HG02588 (cell line): ENCODE measurements around the gene TBCE.

Source experiments
- ATAC-seq: cut with Tn5 transposase; IDR thresholded peaks from one replicate; pipeline ENCODE4 v1.9.1; 2021; ENCODE audit warnings: mild to moderate bottlenecking, moderate library complexity; ENCODE audit not compliant: unreplicated experiment

TBCE gene

DNA sequence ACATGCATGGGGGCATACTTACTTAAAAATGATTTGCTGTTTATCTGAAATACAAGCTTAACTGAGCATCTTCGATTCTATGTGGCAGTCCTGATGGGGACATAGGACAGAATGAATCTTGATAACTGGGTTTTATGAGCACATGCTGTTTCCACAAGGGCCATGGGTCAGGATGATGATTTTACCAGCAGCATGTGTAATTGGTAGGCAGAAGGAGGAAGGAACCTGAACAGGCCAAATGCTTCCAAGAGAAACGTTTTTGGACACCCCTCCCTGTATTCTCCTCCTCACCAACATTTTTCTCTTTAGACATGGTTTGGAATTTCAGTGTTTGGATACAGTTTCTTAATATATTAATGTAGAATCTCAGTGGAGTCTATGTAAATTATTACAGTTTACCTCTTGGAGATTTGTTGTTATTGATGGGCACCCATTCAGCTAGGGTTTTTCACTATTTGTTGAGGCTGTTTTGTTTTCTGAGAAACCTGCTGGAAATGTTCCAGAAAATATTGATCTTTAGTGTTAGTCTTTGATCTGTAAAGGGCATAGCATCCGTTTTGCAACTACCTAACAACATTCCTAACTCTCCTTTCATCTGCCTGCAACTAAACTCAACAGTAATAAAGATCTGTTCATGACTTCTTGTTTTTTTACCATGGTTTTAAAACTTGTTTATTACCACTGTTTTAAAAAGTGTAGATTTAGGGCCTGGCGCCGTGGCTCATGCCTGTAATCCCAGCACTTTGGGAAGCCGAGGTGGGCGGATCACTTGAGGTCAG, 42.0 kb downstream of the TBCE start:
- ATAC-seq = no peak

DNA sequence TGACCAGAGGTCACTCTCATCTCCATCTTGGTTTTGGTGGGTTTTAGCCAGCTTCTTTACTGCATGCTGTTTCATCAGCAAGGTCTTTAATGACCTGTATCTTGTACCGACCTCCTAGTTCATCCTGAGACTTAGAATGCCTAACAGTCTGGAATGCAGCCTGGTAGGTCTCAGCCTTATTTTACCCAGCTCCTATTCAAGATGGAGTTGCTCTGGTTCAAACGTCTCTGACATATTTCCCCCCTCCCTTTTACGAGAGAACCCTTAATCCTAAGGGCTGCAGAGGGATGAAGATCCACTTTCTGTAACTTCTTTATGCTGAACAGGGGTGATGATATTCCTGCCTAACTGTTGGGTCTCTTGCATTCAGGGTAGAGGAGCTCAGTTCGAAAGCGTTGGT, 43.2 kb downstream of the TBCE start:
- ATAC-seq = no peak

DNA sequence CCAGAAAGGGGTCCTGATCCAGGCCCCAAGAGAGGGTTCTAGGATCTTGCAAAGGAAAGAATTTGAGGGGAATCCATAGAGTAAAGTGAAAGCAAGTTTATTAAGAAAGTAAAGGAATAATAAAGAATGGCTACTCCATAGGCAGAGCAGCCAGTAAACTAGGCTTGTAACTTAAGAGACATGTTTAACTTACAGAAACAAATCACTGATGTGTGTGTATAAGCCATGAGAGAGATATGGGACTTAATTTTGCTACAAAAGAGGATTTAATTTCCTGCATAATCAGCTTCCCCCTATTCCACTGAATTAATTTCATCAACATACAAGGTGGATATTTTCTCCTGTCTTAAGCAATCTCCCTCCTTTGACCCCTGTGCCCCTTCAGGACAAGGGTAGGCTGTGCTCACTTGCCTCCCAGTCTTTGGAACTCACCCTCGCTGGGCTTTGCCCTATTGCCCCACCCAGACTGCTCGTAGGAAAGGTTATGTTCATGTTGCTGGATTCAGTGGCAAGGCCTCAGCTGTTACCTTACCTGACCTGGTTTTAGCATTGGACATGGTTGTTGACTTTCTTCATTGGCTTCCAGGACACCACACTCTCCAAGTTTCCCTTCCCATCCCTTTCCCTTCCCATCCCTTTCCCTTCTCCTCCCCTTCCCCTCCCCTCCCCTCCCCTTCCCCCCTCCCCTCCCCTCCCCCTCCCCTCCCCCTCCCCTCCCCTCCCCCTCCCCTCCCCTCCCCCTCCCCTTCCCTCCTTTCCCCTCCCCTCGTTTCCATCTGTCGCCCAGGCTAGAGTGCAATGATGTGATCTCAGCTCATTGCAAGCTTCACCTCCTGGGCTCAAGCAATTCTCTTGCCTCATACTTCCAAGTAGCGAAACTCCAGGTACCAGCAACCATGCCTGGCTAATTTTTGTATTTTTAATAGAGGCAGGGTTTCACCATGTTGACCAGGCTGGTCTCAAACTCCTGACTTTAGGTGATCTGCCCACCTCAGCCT, 44.6 kb downstream of the TBCE start:
- ATAC-seq = no peak

DNA sequence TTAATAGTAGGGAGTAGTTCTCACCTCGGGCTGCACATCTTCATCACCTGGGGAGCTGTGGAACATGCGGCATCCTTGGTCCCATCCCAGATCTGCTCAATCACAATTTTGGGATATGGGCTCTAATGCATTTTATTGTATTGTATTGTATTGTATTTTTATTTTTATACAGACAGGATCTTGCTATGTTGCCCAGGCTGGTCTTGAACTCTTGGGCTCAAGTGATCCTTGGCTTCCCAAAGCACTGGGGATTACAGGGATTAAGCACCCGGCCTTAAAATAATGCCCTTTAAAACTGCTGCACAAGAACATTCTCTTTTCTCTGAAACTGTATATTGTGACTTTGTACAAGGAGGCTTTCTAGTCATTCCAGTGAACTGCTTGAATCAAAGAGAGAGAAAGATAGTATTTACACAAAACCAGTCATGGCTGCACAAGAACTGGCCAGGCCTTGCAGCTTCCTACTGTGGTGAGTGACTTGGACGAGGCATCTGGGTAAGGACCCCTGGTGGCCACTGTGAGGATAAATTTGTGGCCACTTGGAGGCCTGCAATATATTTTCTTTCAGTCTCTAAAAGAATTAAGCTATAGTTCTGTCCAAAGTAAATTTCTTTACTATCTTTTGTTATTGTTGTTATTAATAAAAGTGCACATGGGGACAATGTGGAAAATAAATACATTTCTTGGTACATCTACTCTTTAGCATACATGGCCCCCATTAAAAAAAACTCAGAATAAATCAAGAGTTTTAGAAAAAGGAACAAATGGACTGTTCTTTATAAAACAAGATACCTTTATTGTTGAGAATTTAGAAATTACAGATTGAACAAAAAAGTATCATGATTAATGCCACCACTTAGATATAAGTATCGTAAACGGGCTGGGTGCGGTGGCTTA, 48.0 kb downstream of the TBCE start:
- no peak for ATAC-seq

DNA sequence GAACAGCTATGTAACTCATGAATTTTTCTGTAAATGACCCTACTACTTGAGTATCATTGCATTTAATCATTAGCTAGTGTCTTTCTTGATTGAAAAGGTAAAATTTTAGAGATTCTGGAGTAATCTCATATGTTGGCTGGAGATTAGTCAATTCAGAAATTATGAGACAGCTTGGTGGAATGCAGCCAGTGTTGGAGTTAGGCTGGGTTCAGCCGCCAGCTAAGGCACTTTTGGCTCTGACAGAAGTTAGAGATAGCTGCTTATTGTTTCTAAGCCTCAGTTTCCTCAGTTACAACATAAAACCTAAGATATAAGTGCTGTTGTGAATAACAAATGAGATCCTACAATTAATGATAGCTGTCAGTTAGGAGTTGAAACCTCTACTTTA, 49.4 kb downstream of the TBCE start:
- ATAC-seq = no peak

DNA sequence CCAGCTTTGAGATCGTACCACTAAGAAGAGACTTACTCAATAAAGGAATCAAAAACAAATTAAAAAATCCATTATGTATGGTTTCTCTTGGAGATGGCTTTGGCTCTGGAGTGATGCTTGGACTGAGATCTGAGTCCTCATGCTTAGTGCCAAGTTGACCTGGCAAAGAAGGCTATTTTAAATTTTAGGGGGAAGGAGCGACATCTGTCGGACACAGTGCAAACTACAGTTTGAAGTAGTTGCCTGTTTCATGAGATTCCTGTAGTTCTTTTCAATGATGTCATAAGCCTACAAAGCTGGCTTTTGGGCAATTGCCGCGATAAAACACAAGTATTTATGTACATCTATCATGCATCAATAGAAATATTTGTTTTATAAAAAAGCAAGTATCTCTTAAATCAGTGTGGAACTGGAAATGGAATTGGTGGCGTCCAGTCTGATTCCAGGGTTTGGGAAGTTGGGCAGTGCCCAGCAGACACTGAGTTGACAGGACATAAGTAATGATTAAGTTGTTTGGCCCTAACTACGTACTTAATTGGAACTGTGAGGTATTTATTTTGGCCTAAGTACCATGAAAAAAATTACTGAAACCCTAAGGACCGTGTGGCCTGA, 50.0 kb downstream of the TBCE start:
- no peak for ATAC-seq

DNA sequence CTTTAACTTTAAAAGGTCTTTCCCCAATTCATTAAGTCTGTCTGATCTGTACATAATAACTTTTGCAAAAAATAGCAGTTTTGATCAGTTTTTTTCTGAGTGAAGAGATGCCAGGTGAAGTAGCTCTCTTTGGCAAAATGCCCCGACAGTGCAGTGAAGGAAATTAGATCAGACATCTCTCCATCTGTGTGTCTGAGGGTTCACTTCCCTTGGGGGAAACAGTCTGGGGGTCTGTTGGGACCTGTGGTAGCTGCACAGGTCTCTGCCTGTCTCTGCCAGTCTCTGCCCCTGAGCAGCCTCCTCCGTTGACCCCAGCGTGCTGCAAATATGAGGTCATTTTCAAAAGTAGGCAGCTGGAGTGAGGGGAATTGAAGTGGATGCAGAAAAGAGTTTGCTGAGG, 54.5 kb downstream of the TBCE start:
- ATAC-seq = no peak

DNA sequence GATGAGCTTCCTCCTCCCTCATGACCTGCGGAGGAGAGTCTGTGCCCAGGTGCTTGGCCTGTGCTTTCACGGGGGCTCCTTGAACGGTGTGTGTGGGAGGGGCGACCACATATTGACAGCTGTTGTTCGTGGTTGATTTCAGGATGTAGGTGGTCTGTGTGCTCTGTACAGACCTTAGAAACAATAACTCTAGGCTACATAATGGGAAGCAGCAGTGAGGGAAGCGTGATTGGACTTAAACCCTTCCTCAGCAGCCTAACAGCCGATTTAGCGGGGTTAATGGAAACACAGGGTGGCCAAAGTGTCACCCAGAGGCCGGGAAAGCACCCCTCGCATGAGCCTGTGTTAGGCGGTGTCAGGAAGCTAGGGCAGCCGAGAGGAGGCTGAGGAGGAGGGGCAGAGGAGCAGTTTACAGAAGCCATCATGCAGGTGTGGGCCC, 56.0 kb downstream of the TBCE start:
- ATAC-seq = no peak

DNA sequence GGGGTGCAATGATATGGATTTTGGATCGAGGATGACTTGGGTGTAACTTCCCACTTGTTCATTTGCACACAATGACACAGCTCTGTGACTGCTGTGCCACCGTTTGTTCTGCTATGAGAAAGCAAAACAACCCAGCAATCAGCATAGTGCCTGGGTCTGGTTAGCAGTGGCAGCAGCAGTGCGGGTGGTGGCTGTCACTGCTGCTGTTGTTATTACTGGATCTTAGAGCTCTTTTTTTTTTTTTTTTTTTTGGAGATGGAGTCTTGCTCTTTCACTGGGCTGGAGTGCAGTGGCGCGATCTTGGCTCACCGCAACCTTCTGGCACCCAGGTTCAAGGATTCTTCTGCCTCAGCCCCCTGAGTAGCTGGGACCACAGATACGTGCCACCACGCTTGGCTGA, 56.9 kb downstream of the TBCE start:
- no peak for ATAC-seq

DNA sequence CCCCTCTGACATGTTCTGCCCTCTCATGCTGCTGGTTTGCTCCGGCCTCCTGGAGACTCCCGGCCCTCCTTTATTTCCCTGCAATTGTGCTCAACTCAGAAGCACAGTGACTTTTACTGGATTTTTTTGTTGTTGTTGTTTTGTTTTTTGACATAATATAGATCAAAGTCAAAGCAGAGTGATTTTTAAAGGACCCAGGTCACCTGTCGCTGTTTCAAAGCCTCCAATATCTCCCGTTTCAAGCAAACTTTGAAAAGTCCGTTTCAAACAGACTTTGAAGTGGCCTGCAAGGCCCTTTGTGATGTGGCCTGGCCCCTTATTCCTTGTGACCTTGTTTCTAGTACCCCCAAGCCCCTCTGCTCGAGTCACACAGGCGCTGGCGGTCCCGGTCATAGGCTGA, 58.1 kb downstream of the TBCE start:
- ATAC-seq = no peak

DNA sequence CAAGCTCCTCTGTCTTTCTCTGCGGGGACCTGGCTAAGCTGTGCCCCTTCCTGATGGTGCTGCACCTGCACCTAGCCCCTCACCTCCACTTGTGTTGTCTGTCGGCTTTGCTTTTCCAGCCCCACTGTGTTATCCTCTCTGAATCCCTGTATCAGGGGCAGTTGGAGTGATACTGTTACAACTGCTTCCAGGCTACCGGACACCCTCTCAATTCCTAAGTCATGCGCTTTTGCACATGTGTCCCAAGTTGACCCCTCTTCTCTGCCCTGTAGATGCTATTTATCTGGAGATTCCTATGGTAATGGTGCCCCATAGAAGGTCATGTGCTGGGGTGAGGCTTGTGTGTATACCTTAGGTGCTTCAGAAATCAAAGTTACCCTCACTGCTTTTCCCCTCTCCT, 58.9 kb downstream of the TBCE start:
- no peak for ATAC-seq

DNA sequence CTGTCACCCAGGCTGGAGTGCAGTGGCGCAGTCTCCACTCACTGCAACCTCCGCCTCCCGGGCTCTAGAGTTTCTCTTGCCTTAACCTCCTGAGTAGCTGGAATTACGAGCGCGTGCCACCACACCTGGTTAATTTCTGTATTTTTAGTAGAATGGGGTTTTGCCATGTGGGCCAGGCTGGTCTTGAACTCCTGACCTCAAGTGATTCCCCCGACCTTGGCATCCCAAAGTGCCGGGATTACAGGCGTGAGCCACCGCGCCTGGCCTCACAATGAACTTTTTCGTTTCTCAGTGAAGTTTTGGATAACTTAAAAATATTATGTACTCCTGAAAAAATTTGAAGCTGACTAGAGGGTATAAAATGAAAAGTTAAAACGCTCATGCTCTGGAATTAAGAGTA, 59.5 kb downstream of the TBCE start:
- ATAC-seq = no peak

DNA sequence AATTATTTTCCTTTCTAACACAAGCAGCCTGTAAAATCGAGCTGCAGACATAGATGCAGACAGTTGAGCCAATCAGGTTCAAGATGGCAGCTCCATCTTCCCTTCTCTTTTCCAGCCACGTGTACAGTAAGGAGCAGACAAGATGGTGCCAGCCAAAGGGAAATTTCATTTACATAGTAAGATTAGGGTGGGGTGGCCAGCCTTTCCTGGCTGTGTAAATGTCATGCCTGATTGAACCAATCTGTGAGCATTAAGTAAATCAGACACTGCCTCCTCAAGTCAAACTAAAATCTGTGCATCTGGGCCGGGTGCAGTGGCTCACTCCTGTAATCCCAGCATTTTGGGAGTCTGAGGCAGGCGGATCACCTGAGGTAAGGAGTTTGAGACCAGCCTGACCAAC, 60.2 kb downstream of the TBCE start:
- no peak for ATAC-seq

DNA sequence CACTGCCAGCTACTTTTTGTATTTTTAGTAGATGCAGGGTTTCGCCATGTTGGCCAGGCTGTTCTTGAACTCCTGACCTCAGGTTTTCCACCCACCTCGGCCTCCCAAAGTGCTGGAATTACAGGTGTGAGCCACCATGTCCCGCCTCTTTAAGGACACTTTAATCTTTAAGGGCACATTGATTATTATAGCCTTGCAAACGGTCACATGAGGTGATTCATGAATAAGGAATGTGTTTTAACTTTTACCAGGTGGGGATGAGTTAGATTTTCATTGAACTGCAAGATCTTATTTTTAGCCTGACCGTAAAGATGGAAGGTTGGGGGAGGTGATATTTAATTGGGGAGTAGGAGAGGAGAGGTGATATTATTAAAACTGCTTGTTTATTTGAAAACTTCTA, 61.9 kb downstream of the TBCE start:
- no peak for ATAC-seq

DNA sequence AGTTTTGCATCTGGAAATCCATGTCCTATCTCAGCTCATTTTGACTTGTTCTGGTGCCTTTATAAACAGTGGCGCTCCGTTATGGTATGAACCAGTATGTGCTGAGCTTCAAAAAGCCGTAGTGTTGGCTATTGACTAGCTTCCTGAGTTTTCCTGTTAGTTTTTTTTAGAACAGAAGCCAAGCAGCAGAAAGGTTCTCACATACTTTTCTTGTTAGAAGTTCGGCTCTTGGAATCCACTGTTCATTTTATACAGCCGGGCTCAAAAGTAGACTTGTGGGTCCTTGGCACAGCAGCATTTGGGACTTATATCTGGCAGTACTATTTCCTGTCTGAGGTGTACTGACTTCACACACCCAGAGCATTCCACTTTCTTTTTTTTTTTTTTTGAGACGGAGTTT, 63.8 kb downstream of the TBCE start:
- ATAC-seq = no peak

DNA sequence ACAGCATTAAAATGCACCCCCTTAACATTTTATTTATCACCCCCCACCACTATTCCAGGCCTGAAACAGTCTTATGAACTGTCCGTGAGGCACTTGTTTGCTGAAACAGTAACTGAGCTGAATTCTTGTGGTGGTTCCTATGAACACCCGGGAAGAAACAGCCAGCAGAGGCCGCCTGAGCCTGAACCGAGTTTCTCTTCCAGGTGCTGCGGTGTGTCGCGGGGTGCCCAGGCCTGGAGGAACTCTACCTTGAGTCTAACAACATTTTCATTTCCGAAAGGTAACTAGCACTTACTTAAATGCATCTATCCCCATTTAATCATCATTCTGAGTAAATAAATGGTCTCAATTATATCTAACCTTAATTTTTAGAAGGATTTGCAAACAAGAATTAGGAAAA, 66.8 kb downstream of the TBCE start:
- no peak for ATAC-seq

DNA sequence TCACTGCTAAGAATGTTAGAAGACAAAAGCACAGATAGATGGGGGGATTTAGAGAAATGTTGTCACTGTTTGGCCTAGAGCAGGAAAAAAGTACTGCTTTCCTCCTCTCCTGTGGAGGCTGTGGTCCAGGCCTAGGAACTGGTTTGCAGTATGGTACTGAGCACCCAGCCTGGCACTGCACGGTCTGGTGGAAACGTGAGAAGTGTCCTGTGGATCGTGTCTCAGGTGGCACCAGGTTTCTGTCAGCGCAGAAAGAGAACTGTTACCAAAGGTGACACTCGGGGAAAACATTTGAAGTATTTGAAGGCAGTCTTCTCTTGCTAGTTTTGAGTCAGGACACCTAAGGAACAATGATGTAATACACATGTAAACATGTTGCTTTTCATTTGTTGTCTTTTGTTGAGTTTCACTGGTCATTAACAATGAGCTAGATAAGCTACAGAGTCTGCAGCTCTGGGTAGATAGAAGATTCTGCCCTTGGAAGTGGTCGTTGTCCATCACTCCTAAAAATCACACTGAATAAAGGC, 74.0 kb downstream of the TBCE start:
- no peak for ATAC-seq

DNA sequence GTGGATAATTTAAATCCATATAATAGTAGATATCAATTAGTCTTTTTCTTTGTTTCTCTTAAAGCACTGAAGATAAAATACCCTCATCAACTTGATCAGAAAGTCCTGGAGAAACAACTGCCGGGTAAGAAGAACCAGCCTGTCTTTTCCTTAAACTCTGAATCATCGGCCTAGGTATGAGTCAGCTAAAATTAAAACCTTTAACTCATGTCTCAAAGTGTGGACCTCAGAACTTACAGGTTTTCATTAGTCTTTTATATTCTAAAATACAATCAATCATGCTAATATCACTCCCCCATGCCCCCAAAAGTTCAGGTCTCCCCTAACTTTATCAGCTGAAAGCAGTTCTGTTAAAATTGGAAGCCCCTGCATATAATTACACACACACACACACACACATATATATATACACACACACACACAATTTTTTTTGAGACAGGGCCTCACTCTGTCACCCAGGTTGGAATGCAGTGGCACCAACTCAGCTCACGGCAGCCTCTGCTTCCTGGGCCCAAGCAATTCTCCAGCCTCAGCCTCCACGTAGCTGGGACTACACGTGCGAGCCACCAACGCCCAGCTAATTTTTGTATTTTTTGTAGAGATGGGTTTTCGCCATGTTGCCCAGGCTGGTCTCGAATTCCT, 75.7 kb downstream of the TBCE start:
- ATAC-seq = no peak

DNA sequence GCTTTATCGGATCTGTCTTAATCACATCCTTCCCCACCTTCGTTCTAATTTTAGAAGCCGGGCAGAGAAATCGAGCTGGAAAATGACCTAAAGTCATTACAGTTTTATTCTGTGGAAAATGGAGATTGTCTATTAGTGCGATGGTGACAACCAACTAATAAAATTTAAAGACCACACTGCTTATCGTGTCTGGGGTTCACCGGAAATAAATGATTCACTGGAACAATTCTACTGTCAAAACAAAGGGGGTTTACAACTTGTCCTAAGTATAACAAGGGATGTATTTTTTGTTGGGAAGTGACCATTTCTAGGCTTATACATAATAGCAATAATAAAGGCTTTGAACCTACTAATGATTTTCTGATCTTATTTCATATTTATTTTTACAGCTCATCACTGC, 81.4 kb downstream of the TBCE start:
- no peak for ATAC-seq

DNA sequence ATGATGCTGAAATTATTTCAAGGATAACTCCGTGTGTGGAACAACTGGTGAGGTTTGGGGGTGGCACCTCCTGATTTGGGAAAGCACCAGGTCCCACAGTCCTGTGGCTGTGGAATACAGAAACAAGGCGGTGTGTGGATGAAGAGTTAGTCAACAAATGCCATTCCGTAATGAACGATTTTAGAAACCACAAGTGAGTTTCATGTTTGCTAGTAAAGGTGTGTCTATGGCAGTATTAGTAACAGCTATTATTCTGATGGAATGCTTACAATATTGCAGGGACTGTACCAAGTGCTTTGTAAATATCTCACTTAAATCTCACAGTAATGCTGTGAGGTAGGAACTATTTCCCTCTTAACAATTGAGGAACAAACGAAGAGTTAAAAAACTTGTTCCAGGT, 83.2 kb downstream of the TBCE start:
- no peak for ATAC-seq
